SU-DHL-6 (cell line): ENCODE results near the gene PHACTR3.

Source experiments
- H2AFZ ChIP-seq: fragments of 200-600 bp; sonication (generic); 2 replicates; pipeline ENCODE4 v1.6.1; 2014; ENCODE audit warnings: low read depth, mild to moderate bottlenecking, moderate library complexity, mixed read lengths, antibody characterized with exemption, low read length; ENCODE audit not compliant: severe bottlenecking
- H3F3A ChIP-seq: fragments of 200-600 bp; shearing (Covaris generic); 2 replicates; pipeline ENCODE4 v1.6.0; 2016; ENCODE audit warnings: antibody characterized with exemption, mild to moderate bottlenecking; ENCODE audit not compliant: insufficient read depth
- H3K27ac ChIP-seq: fragments of 200-600 bp; sonication (generic); 2 replicates; pipeline ENCODE4 v1.5.1; 2016; ENCODE audit warnings: low read depth, mild to moderate bottlenecking, low read length, moderate library complexity, mixed read lengths
- H3K27me3 ChIP-seq: fragments of 200-600 bp; sonication (generic), shearing (Covaris generic); 2 replicates; pipeline ENCODE4 v1.6.0; 2014; ENCODE audit warnings: mild to moderate bottlenecking, low read length
- H3K36me3 ChIP-seq: fragments of 200-600 bp; sonication (generic); 2 replicates; pipeline ENCODE4 v1.6.1; 2014; ENCODE audit warnings: mild to moderate bottlenecking, low read length, mixed read lengths
- H3K4me2 ChIP-seq: fragments of 300-600, 200-600 bp; shearing (Covaris generic), sonication (generic); 2 replicates; pipeline ENCODE4 v1.6.0; 2014; ENCODE audit warnings: low read length, low read depth, mild to moderate bottlenecking; ENCODE audit not compliant: poor library complexity, severe bottlenecking
- H3K4me3 ChIP-seq: fragments of 200-600 bp; sonication (generic); 2 replicates; pipeline ENCODE4 v1.5.1; 2014; ENCODE audit warnings: antibody characterized with exemption, low read length, mild to moderate bottlenecking, mixed read lengths; ENCODE audit not compliant: insufficient read depth, poor library complexity, severe bottlenecking
- H3K79me2 ChIP-seq: fragments of 200-600 bp; sonication (generic); 2 replicates; pipeline ENCODE4 v1.6.1; 2014; ENCODE audit warnings: mild to moderate bottlenecking, low read length, moderate library complexity; ENCODE audit not compliant: insufficient read depth
- H3K9ac ChIP-seq: fragments of 200-600 bp; sonication (generic); 2 replicates; pipeline ENCODE4 v1.7.0; 2014; ENCODE audit warnings: mild to moderate bottlenecking, low read length
- H3K9me2 ChIP-seq: fragments of 200-600 bp; sonication (generic); replicated peaks from 2 replicates; pipeline ENCODE4 v1.6.1; 2014; ENCODE audit warnings: low read length; ENCODE audit not compliant: insufficient read depth
- H3K9me3 ChIP-seq: fragments of 200-600 bp; sonication (generic); 2 replicates; pipeline ENCODE4 v1.6.1; 2014; ENCODE audit warnings: low read length, mixed read lengths; ENCODE audit not compliant: insufficient read depth
- H4K20me1 ChIP-seq: fragments of 200-600 bp; sonication (generic); 2 replicates; pipeline ENCODE4 v1.6.1; 2014; ENCODE audit warnings: low read depth, mild to moderate bottlenecking, antibody characterized with exemption, low read length, moderate library complexity, mixed read lengths
- EZH2phosphoT487 ChIP-seq: fragments of 200-600 bp; sonication (generic), shearing (Covaris generic); conservative IDR thresholded peaks from 2 replicates; pipeline ENCODE4 v1.6.1; 2018; ENCODE audit warnings: mild to moderate bottlenecking, antibody characterized with exemption, low read length, moderate library complexity, mixed read lengths
- TF ChIP-seq, protein P1 (sequence below): fragments of 200-600 bp; sonication (generic); IDR thresholded peaks from one replicate; pipeline ENCODE4 v1.5.1; 2017; ENCODE audit warnings: antibody characterized with exemption, mild to moderate bottlenecking, low read length, moderate library complexity; ENCODE audit not compliant: insufficient read depth, poor library complexity, severe bottlenecking

PHACTR3 gene

GRCh38 chr20:59806578-59806975 lies 202.2 kb downstream of the PHACTR3 start:
- Histone ChIP-seq H4K20me1 (no peaks in the 10 kb centered on the region), H3K36me3 (no peaks in the 10 kb centered on the region), H3K79me2 (no peaks in the 10 kb centered on the region), H3F3A (no peaks in the 10 kb centered on the region), H3K4me2 (no peak overlapping the region), H3K27ac (no peak overlapping the region), H3K9me2 (no peaks in the 10 kb centered on the region), H3K9me3 (0 out of 2 replicates have a peak, but pooled peaks cover 4% of the 10 kb centered on the region), H2AFZ (no peak overlapping the region), H3K4me3 (no peak overlapping the region), H3K27me3 (no peaks in the 10 kb centered on the region), H3K9ac (no peak overlapping the region)
- TF ChIP-seq, protein P1, sequence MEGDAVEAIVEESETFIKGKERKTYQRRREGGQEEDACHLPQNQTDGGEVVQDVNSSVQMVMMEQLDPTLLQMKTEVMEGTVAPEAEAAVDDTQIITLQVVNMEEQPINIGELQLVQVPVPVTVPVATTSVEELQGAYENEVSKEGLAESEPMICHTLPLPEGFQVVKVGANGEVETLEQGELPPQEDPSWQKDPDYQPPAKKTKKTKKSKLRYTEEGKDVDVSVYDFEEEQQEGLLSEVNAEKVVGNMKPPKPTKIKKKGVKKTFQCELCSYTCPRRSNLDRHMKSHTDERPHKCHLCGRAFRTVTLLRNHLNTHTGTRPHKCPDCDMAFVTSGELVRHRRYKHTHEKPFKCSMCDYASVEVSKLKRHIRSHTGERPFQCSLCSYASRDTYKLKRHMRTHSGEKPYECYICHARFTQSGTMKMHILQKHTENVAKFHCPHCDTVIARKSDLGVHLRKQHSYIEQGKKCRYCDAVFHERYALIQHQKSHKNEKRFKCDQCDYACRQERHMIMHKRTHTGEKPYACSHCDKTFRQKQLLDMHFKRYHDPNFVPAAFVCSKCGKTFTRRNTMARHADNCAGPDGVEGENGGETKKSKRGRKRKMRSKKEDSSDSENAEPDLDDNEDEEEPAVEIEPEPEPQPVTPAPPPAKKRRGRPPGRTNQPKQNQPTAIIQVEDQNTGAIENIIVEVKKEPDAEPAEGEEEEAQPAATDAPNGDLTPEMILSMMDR, result no peak
- no peak for TF ChIP-seq EZH2phosphoT487

DNA sequence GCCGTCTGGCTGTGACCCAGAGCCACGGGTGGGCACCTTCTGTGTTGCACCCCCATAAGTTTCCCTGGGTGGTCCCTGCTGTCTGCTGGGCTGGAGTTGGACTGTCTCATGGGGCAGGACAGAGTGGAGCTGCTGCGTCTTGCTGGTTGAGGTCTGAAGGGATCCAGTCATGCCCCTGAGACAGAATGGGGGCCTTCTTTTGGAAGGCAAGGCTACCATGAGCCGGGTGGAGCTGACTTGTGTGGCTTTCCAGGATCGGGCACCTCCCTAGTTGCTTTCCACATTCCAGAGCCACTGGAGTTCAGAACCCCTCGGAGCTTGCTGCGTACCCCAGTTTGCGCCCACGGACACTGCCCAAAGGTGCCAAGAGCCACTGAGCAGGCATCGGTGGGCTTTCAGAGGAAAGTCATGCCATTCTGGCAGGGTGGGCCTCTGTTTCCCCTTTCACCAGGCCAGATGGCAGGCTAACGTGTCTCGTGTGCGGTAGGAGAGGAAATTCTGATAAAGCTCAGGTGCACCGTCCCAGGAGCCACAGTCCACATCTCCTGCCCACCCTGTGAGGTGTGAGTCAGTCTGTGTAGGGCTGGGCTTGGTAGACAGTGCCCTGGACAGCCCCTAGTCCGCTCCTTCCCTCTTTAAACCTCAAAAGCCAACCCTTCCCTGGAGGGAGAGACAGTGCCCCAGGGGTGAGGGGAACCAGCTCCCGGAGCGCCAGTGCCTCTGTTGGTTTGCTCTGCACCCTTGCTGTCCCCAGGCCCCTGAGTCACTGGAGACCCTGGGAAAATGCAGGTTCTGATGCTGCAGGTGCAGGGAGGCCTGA lies 203.8 kb downstream of the PHACTR3 start:
- Histone ChIP-seq H3K4me3 (no peak overlapping the region), H3K27ac (no peak overlapping the region), H4K20me1 (no peaks in the 10 kb centered on the region), H2AFZ (no peak overlapping the region), H3K9me3 (no peaks in the 10 kb centered on the region), H3F3A (no peaks in the 10 kb centered on the region), H3K4me2 (no peak overlapping the region), H3K36me3 (no peaks in the 10 kb centered on the region), H3K9me2 (no peaks in the 10 kb centered on the region), H3K79me2 (no peaks in the 10 kb centered on the region), H3K9ac (no peak overlapping the region), H3K27me3 (no peaks in the 10 kb centered on the region)
- TF ChIP-seq, protein P1, result no peak
- TF ChIP-seq EZH2phosphoT487, result no peak

GRCh38 chr20:59808729-59809381 lies 204.5 kb downstream of the PHACTR3 start:
- H3K36me3 ChIP-seq, result no peaks in the 10 kb centered on the region
- no peaks in the 10 kb centered on the region for H3K27me3 ChIP-seq
- H3K9me3 ChIP-seq, result no peaks in the 10 kb centered on the region
- H3K4me2 ChIP-seq, result no peak overlapping the region
- H3K9ac ChIP-seq, result no peak overlapping the region
- TF ChIP-seq, protein P1, result no peak
- TF ChIP-seq EZH2phosphoT487, result no peak
- no peak overlapping the region for H2AFZ ChIP-seq
- H4K20me1 ChIP-seq, result no peaks in the 10 kb centered on the region
- no peaks in the 10 kb centered on the region for H3F3A ChIP-seq
- no peak overlapping the region for H3K27ac ChIP-seq
- H3K4me3 ChIP-seq, result no peak overlapping the region
- H3K79me2 ChIP-seq, result no peaks in the 10 kb centered on the region
- H3K9me2 ChIP-seq, result no peaks in the 10 kb centered on the region
